Left ventricle myocardium inferior (tissue), 1 donor: Measurements from ENCODE around the gene C1orf52. TPM values are rescaled to one million over a fixed set of nuclear protein-coding genes. Genes with fewer than 3 reads are reported as not detected.
"Not testable (repeated sequence)": the region's sequence is repeated elsewhere in the genome, so short reads cannot be mapped to it uniquely, and the experiment has no call there.

ENCODE experiments used
- DNase-seq: peaks from one replicate; pipeline ENCODE4 v3.0.0-alpha.2; 2020
- H3K27ac ChIP-seq: fragments of 200-600 bp; replicated peaks from 2 replicates; pipeline ENCODE4 v1.8.0; 2021
- H3K27me3 ChIP-seq: fragments of 200-600 bp; 2 replicates; pipeline ENCODE4 v1.8.0; 2021; ENCODE audit warnings: low read depth
- H3K36me3 ChIP-seq: fragments of 200-600 bp; 2 replicates; pipeline ENCODE4 v1.8.0; 2021
- H3K4me1 ChIP-seq: fragments of 200-600 bp; 2 replicates; pipeline ENCODE4 v1.8.0; 2021
- H3K4me3 ChIP-seq: fragments of 200-600 bp; 2 replicates; pipeline ENCODE4 v1.8.0; 2021; ENCODE audit warnings: mild to moderate bottlenecking, moderate library complexity
- H3K9me3 ChIP-seq: fragments of 200-600 bp; replicated peaks from 2 replicates; pipeline ENCODE4 v1.8.0; 2021
- CTCF ChIP-seq: fragments of 200-600 bp; IDR thresholded peaks from 2 replicates; pipeline ENCODE4 v1.8.0; 2021; ENCODE audit warnings: antibody characterized with exemption, mild to moderate bottlenecking, borderline replicate concordance
- intact Hi-C: fragments of 100-400 bp; cut with micrococcal nuclease; formaldehyde crosslinking; loops from one replicate; pipeline ENCODE4 v1.11.0; 2022
- total RNA-seq: library from RNA; stranded (reverse); fragmentation: NEBNext Ultra II Directional; extraction: Animal tissue kit (Norgen Biotek cat#: 25700); gene quantifications from one replicate; pipeline ENCODE4 v1.2.1, GENCODE V29; 2021
- donor health status: DM: no; HTN: yes; CAD: no; lungs with severe emphysema.

Gene C1orf52
- total RNA-seq, 1 donor from 2014 or later: 18.5 TPM

GRCh38 chr1:85262985-85263384, 3.5 kb upstream of the C1orf52 start:
- TF ChIP-seq CTCF: no peak
- Histone ChIP-seq H3K27me3 (no peaks in the 10 kb centered on the region), H3K36me3 (peaks cover 38% of the 10 kb centered on the region), H3K4me3 (no peak overlapping the region), H3K9me3 (no peaks in the 10 kb centered on the region), H3K27ac (no peak overlapping the region), H3K4me1 (peaks cover 31% of the 10 kb centered on the region)
- intact Hi-C loops: no loop called here
- DNase-seq: no peak

- DNase-seq: no peak
- no peaks in the 10 kb centered on the region for H3K9me3 ChIP-seq
- H3K36me3 ChIP-seq: peaks cover 31% of the 10 kb centered on the region
- no peaks in the 10 kb centered on the region for H3K27me3 ChIP-seq
- H3K27ac ChIP-seq: peak overlapping the region; percentile 94
- intact Hi-C loops: loop anchor here (2.0 kb wide), 1 partner anchor 315 kb away; no protein-coding TSS in a partner anchor
- H3K4me1 ChIP-seq: peaks cover 45% of the 10 kb centered on the region
- peak overlapping the region; percentile 96 for H3K4me3 ChIP-seq
- TF ChIP-seq CTCF: peak; percentile 38
Observed at GRCh38 chr1:85259912-85260274, 431 bp upstream of the C1orf52 start.

GRCh38 chr1:85258536-85259117, 835 bp downstream of the C1orf52 start:
- intact Hi-C loops: loop anchor here (2.0 kb wide), 1 partner anchor 314 kb away; no protein-coding TSS in a partner anchor
- Histone ChIP-seq H3K27me3 (no peaks in the 10 kb centered on the region), H3K36me3 (peaks cover 26% of the 10 kb centered on the region), H3K4me1 (peaks cover 56% of the 10 kb centered on the region), H3K9me3 (no peaks in the 10 kb centered on the region), H3K4me3 (peak overlapping the region; percentile 96), H3K27ac (peak overlapping the region; percentile 94)
- TF ChIP-seq CTCF: no peak
- no peak for DNase-seq

GRCh38 chr1:85249042-85249441, 10.4 kb downstream of the C1orf52 start:
- intact Hi-C loops, H3K27me3 ChIP-seq, H3K27ac ChIP-seq, H3K4me3 ChIP-seq, H3K9me3 ChIP-seq, DNase-seq: not testable (repeated sequence)
- H3K4me1 ChIP-seq: peaks cover 24% of the 10 kb centered on the region
- H3K36me3 ChIP-seq: peaks cover 25% of the 10 kb centered on the region

GRCh38 chr1:85245891-85246290, 13.6 kb downstream of the C1orf52 start:
- no peak for TF ChIP-seq CTCF
- Histone ChIP-seq H3K4me3 (no peak overlapping the region), H3K27me3 (no peaks in the 10 kb centered on the region), H3K36me3 (peaks cover 2% of the 10 kb centered on the region), H3K9me3 (no peaks in the 10 kb centered on the region), H3K4me1 (peaks cover 15% of the 10 kb centered on the region), H3K27ac (no peak overlapping the region)
- intact Hi-C loops: no loop called here
- no peak for DNase-seq

- TF ChIP-seq CTCF: no peak
Observed at GRCh38 chr1:85245456-85245855, 14.0 kb downstream of the C1orf52 start.

More at GRCh38 chr1:85245456-85245855, 14.0 kb downstream of the C1orf52 start:
- H3K4me3 ChIP-seq: no peak overlapping the region
- H3K27ac ChIP-seq: no peak overlapping the region
- H3K36me3 ChIP-seq: no peaks in the 10 kb centered on the region
- H3K4me1 ChIP-seq: peaks cover 15% of the 10 kb centered on the region
- no peaks in the 10 kb centered on the region for H3K9me3 ChIP-seq
- DNase-seq: no peak
- H3K27me3 ChIP-seq: no peaks in the 10 kb centered on the region
- intact Hi-C loops: no loop called here
